ENCODE measurements around the gene CBFA2T2. TPM values are rescaled to one million over a fixed set of nuclear protein-coding genes. Genes with fewer than 3 reads are reported as not detected.
"Not testable (repeated sequence)": the region's sequence is repeated elsewhere in the genome, so short reads cannot be mapped to it uniquely, and the experiment has no call there.

Gene CBFA2T2
- total RNA-seq (10 to 100 TPM; 17.9 to 18.6 TPM), total RNA-seq (8.4 to 143 (median 47.4) reads per million in 172 experiments)
- polyA plus RNA-seq (2013, experiment 1 of 2), result 18.8 TPM
- 25.4 TPM for polyA plus RNA-seq (2013, experiment 2 of 2)

DNA sequence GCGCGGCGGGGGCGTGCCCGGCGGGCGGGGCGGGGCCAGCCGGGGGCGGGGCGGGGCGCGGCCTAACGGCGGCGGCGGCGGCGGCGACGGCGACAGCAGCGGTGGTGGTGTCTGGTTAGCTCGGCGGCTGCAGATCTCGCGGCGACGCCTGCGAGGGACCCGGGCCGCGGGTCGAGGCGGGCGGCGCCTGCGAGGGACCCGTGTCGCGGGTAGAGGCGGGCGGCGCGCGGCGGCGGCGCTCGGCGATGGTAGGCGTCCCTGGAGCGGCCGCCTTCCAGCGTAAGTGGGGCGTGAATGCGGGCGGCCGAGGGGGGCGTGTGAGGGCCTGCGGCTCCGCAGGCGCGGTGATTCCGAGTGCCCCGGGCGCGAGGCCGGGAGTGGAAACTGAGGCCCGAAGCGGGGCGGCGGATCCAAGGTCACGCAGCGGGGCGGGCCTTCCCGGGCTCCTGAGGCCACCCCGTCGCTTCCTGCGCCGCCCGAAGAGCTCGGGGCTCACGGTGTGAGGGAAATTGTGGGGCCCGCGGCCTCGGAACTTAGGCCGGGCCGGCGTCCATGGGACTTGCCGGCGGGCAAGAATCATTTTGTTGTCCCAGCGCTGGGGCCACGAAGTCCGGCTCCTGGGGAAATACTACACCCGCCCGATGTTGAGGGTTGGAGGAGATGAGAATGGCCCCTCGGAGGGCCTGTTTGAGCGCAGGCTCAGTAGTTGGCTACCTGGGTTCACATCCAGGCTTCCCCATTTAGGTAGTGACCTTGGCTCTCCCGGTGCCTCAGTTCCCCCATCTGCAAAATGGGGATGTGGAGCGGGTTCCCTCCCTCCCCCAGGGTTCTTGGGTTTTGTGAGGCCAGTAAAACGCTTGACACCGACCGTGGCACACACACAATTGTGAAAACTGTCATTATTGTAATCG is at the start of gene CBFA2T2:
Gene CBFA2T2 (plus strand): TSS at position 74 of the 911 bp plus-strand sequence. CDS start 172 bp downstream, at position 246.
- no peaks in the 10 kb centered on the region for H3K9me3 Mint-ChIP-seq
- Histone ChIP-seq H3K36me3 (ENCODE audit: insufficient read depth, low read length) (no peaks in the 10 kb centered on the region), H3K4me1 (ENCODE audit: insufficient read depth, low read length) (peaks cover 26% of the 10 kb centered on the region), H3K27me3 (ENCODE audit: control insufficient read depth in 1 of 2, insufficient read depth in 2 of 2, low read length in 2 of 2) (no peaks in the 10 kb centered on the region), H3K27ac (ENCODE audit: low read depth in 1 of 2, low read length in 2 of 2) (peak within 1 kb of the TSS; percentile 92 to 95), H3K9me3 (ENCODE audit: control insufficient read depth in 1 of 2, insufficient read depth in 1 of 2, low read length in 2 of 2) (no peaks in the 10 kb centered on the region), H3K4me3 (ENCODE audit: low read length) (peak within 1 kb of the TSS; percentile 93)
- H3K27ac Mint-ChIP-seq, result peak within 1 kb of the TSS; percentile 96
- ATAC-seq (ENCODE audit: poor library complexity) (peak; percentile 22), DNase-seq (peak in 2 of 14 experiments; percentile 18 to 57)
- peaks cover 11% of the 10 kb centered on the region for H3K36me3 Mint-ChIP-seq (ENCODE audit: low read depth)
- intact Hi-C loops (cut with DNase I, micrococcal nuclease), result loop anchor here (1.0 to 10.0 kb wide), 6 partner anchors 47 to 1067 kb away; partner anchors contain the start of genes CDK5RAP1 (in 1 of the 2), EIF2S2 (in 1 of the 2), MAP1LC3A (in 1 of the 2) and SNTA1 (in 1 of the 2)
- ChIA-PET CTCF (interaction anchor here (1.2 to 1.3 kb wide), 2 partner anchors 33 to 178 kb away, joined by 3 to 6 read pairs; no protein-coding TSS in a partner anchor), POLR2A (interaction anchor here (0.7 to 2.8 kb wide), 30 partner anchors 9 to 872 kb away, joined by 3 to 41 read pairs (median 5); partner anchors contain the start of genes ACTL10, CDK5RAP1, CHMP4B and EIF2S2)
- H3K27me3 Mint-ChIP-seq, result no peaks in the 10 kb centered on the region
- H3K4me1 Mint-ChIP-seq (ENCODE audit: low read depth), result peaks cover 36% of the 10 kb centered on the region
- TF ChIP-seq, protein P1, sequence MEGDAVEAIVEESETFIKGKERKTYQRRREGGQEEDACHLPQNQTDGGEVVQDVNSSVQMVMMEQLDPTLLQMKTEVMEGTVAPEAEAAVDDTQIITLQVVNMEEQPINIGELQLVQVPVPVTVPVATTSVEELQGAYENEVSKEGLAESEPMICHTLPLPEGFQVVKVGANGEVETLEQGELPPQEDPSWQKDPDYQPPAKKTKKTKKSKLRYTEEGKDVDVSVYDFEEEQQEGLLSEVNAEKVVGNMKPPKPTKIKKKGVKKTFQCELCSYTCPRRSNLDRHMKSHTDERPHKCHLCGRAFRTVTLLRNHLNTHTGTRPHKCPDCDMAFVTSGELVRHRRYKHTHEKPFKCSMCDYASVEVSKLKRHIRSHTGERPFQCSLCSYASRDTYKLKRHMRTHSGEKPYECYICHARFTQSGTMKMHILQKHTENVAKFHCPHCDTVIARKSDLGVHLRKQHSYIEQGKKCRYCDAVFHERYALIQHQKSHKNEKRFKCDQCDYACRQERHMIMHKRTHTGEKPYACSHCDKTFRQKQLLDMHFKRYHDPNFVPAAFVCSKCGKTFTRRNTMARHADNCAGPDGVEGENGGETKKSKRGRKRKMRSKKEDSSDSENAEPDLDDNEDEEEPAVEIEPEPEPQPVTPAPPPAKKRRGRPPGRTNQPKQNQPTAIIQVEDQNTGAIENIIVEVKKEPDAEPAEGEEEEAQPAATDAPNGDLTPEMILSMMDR (IDR thresholded peaks at IDR 0.05), result no peak
- H3K4me3 Mint-ChIP-seq, result peak within 1 kb of the TSS; percentile 94

DNA sequence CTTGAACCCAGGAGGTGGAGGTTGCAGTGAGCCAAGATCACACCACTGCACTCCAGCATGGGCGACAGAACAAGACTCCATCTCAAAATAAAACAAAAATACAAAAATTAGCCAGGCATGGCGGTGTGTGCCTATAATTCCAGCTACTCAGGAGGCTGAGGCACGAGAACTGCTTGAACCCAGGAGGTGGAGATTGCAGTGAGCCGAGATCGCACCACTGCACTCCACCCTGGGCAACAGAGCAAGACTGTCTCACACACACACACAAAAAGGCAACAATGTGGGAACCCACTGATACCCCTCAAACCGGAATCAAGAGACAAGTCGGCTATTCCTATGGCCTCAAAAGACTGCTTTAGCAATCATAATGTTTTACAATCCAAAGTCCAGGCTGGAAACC is 49.3 kb upstream of the CBFA2T2 start:
- H3K36me3 Mint-ChIP-seq (ENCODE audit: low read depth); H3K27me3 ChIP-seq (ENCODE audit: control insufficient read depth in 1 of 2, insufficient read depth in 2 of 2, low read length in 2 of 2); H3K4me3 Mint-ChIP-seq; POLR2A ChIA-PET; H3K27ac ChIP-seq (ENCODE audit: low read depth in 1 of 2, low read length in 2 of 2); CTCF ChIA-PET; DNase-seq; H3K9me3 Mint-ChIP-seq; H3K9me3 ChIP-seq (ENCODE audit: control insufficient read depth in 1 of 2, insufficient read depth in 1 of 2, low read length in 2 of 2); H3K27me3 Mint-ChIP-seq; H3K36me3 ChIP-seq (ENCODE audit: insufficient read depth, low read length); ATAC-seq (ENCODE audit: poor library complexity); H3K27ac Mint-ChIP-seq; H3K4me3 ChIP-seq (ENCODE audit: low read length): not testable (repeated sequence)
- H3K4me1 Mint-ChIP-seq (ENCODE audit: low read depth), result peaks cover 22% of the 10 kb centered on the region
- peaks cover 25% of the 10 kb centered on the region for H3K4me1 ChIP-seq (ENCODE audit: insufficient read depth, low read length)
- intact Hi-C loops (cut with DNase I, micrococcal nuclease), result loop anchor here in 1 of 2 experiments (5.0 kb wide), 4 partner anchors 222 to 672 kb away; partner anchors contain the start of genes C20orf144, CHMP4B, EIF2S2 and ZNF341

DNA sequence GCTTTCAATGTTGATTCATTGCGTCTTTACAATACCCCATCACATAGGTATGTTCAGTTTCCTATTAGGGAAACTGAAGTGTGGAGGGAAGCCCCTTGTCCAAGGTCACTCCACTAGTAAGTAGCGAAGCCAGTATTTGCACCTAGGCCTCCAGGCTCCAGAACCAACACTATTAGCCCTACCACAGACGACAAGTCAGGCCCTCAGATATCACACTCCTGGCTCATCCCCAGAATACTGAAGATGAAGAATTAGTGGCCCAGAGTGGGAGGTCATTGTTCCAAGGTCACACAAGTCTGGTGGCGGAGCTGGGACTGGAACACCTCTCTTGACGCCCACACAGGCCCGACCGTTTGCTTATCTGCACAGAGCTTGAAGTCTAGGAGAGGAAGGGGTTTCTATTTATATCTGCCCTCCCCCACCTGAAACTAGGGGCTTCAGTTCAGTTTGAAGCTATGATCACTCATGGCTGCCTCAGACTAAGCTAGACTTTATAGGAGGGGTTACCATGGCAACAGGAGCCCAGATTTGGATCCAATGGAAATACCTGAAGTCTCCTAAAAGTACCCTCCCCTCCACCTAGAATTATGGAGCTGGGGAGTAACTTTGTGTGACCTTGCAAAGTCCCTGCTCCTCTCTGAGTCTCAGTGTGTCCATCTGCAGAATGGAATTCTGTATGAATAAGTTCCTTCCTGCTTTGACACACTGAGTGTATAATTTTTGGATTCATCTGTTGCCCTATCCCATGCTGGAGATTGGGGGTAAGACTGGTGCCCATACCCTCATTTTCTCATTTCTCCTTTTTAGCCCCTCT is 48.5 kb upstream of the CBFA2T2 start:
- Mint-ChIP-seq H3K27ac (no peak overlapping the region), H3K9me3 (no peaks in the 10 kb centered on the region), H3K4me1 (ENCODE audit: low read depth) (peaks cover 22% of the 10 kb centered on the region), H3K36me3 (ENCODE audit: low read depth) (no peaks in the 10 kb centered on the region), H3K4me3 (peak overlapping the region; percentile 86), H3K27me3 (no peaks in the 10 kb centered on the region)
- DNase-seq, result no peak
- TF ChIP-seq, protein P1 (IDR thresholded peaks at IDR 0.05), result no peak
- H3K27me3 ChIP-seq (ENCODE audit: control insufficient read depth in 1 of 2, insufficient read depth in 2 of 2, low read length in 2 of 2), result no peaks in the 10 kb centered on the region
- H3K4me3 ChIP-seq (ENCODE audit: low read length), result no peak overlapping the region
- POLR2A ChIA-PET, result interaction anchor here (0.8 kb wide), 1 partner anchor 49 kb away, joined by 4 read pairs; the partner anchor contains the start of gene CBFA2T2
- CTCF ChIA-PET, result no interaction called here
- peaks cover 25% of the 10 kb centered on the region for H3K4me1 ChIP-seq (ENCODE audit: insufficient read depth, low read length)
- H3K27ac ChIP-seq (ENCODE audit: low read depth in 1 of 2, low read length in 2 of 2), result no peak overlapping the region
- no peak for ATAC-seq (ENCODE audit: poor library complexity)
- no peaks in the 10 kb centered on the region for H3K9me3 ChIP-seq (ENCODE audit: control insufficient read depth in 1 of 2, insufficient read depth in 1 of 2, low read length in 2 of 2)
- intact Hi-C loops (cut with DNase I, micrococcal nuclease), result loop anchor here in 1 of 2 experiments (5.0 kb wide), 4 partner anchors 221 to 671 kb away; partner anchors contain the start of genes C20orf144, CHMP4B, EIF2S2 and ZNF341
- H3K36me3 ChIP-seq (ENCODE audit: insufficient read depth, low read length), result no peaks in the 10 kb centered on the region

All from CD4-positive, alpha-beta T cell (primary cell).